ENCODE data around the gene BBS9.

DNA sequence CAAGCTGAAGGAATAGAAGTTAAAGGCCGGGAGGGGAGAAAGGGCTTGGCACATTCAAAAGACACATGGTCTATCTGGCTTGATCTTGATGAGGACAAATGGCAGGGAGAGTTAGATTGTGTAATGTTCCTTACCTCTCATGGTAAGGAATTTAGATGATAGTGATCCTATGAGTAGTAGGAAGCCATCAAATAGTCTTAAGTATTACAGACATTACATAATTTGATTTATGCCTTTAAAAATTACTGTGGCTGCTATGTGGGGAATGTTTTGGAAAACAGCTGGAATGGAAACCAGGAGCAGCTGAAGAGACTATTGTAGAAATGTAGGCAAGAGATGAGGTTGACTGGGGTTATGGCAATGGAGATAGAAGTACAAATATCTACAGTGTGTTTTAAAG, 424.7 kb downstream of the BBS9 start:
- TF ChIP-seq, protein P1, sequence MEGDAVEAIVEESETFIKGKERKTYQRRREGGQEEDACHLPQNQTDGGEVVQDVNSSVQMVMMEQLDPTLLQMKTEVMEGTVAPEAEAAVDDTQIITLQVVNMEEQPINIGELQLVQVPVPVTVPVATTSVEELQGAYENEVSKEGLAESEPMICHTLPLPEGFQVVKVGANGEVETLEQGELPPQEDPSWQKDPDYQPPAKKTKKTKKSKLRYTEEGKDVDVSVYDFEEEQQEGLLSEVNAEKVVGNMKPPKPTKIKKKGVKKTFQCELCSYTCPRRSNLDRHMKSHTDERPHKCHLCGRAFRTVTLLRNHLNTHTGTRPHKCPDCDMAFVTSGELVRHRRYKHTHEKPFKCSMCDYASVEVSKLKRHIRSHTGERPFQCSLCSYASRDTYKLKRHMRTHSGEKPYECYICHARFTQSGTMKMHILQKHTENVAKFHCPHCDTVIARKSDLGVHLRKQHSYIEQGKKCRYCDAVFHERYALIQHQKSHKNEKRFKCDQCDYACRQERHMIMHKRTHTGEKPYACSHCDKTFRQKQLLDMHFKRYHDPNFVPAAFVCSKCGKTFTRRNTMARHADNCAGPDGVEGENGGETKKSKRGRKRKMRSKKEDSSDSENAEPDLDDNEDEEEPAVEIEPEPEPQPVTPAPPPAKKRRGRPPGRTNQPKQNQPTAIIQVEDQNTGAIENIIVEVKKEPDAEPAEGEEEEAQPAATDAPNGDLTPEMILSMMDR (IDR thresholded peaks at IDR 0.05; ENCODE audit: low read depth, low read length), result no peak
- no peak for TF ChIP-seq EZH2phosphoT487 (IDR thresholded peaks at IDR 0.05; ENCODE audit: low read depth)

Data from OCI-LY3 (cell line).